GM21786 (cell line): Measurements from ENCODE around the gene KIR3DL2.
"Not testable (repeated sequence)": the region's sequence is repeated elsewhere in the genome, so short reads cannot be mapped to it uniquely, and the experiment has no call there.

Experiments
- ATAC-seq: cut with Tn5 transposase; IDR thresholded peaks from one replicate; pipeline ENCODE4 v1.9.1; 2021; ENCODE audit not compliant: unreplicated experiment

KIR3DL2 gene

DNA sequence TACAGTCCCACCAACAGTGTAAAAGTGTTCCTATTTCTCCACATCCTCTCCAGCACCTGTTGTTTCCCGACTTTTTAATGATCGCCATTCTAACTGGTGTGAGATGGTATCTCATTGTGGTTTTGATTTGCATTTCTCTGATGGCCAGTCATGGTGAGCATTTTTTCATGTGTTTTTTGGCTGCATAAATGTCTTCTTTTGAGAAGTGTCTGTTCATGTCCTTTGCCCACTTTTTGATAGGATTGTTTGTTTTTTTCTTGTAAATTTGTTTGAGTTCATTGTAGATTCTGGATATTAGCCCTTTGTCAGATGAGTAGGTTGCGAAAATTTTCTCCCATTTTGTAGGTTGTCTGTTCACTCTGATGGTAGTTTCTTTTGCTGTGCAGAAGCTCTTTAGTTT is 13.2 kb downstream of the KIR3DL2 start:
- not testable (repeated sequence) for ATAC-seq

DNA sequence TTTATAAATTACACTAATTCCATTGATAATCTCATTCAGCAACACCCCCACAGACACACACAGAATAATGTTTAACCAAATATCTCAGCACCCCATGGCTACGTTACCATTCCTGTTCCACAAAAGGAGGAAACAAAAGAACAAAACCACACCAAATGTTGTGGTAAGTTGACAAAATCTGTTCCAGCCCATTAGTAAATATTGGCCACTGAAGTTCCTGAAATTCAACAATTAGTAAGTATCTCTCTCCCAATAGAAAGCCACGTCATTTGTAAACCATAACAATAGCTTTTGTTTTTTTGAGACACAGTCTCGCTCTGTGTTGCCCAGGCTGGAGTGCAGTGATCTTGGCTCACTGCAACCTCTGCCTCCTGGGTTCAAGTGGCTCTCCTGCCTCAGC is 21.5 kb downstream of the KIR3DL2 start:
- ATAC-seq = no peak

DNA sequence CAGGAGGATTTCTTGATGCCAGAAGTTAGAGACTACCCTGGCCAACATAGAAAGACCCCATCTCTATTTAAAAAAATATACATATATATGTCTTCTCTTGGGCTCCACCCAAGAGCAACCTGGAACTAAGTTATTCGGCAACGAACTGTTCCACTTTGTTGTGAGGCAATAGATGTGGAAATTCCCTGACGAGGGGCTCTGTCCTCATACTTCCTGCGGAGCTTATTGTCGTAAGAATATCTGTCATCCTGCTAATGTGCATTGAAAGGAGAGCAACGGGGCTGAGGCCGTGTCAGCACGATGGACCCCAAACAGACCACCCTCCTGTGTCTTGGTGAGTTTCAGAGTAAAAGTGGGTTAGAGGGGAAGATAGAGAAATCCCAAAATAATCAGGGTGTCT is 23.7 kb downstream of the KIR3DL2 start, which contains the start of gene FCAR:
TSS of gene FCAR (plus strand) at position 246 of the 400 bp plus-strand sequence. CDS start at position 301, 55 bp downstream.
- ATAC-seq = no peak

DNA sequence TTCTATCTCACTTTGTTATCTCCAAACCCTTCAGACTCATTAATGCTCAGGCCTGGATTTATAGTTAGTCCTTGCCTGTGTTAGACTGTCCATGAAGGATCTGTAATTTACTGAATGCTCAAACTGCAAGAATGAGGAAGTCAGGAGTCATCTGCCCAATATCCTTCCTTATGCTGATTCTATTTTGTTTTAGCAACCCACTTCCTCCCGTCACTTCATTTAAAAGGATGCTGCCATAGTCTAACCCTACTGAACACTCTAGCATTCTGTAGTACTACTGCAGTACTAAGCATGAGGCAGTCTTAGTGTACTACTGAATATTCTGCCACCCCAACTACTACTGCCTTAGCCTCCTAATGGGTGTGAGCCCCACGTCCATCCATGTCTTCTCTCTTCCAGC is 25.3 kb downstream of the KIR3DL2 start:
- ATAC-seq = no peak

DNA sequence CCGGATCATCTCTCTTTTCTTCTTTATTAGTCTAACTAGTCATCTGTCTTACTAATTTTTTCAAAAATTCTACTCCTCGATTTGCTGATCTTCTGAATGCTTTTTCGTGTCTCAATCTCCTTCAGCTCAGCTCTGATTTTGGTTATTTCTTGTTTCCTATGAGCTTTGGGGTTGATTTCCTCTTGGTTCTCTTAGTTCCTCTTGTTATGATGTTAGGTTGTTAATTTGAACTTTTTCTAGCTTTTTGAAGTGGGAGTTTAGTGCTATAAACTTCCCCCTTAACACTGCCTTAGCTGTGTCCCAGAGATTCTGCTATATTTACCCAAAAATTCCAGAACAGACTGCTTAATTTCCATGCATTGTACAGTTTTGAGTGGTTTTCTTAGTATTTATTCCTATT is 27.2 kb downstream of the KIR3DL2 start:
- no peak for ATAC-seq

DNA sequence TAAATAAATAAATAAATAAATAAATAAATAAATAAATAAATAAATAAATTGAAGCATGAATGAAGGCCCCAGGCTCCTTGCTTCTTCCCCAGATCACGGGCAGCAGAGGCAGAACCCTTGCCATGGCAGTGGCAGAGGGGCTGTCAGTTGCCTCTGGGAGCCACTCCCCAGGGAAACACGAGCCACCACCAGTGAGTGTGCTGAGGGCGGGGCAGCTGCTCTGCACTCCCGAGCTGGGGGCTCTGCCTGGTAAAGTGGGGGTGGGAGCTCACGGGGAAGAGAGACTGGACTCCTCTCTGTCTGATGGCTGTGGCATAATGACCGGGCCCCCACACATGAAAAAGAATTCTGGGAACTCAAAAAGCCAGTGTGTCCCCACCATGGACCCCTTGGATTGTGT is 31.6 kb downstream of the KIR3DL2 start:
- no peak for ATAC-seq

DNA sequence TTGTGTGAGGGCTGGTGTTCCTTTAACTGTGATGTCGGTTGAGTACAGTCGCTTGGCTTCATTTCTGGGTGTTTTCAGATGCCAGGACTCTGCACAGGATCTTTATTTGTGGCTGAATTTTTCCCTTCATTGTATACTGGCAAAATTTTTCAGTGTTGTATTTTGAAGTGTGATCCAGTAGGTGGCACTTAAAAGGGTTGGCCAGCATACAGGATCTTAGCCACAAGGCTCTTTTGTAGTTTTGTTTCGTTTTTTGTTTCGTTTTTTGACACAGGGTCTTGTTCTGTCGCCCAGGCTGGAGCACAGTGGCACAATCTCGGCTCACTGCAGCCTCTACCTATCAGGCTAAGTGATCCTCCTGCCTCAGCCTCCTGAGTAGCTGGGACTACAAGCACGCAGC is 32.5 kb downstream of the KIR3DL2 start:
- ATAC-seq = no peak

DNA sequence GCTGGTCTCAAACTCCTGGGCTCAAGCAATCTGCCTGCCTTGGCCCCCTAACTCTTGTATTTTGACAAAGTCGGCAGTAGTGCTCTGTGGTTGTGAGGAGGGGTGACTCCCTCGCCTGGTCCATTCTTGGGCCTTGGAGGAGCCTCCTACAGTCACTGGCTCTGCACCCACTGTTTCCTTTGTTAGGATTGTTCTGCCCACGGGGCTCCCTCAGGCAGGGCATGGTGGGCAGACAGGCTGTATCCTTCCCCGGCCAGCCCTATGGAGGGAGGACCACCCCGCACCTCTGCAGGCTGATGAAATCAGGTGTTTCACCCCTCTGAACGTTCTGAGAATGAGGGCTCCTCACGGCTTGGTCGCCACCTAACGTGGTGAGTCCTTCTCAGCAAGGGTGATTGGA is 33.0 kb downstream of the KIR3DL2 start:
- no peak for ATAC-seq

DNA sequence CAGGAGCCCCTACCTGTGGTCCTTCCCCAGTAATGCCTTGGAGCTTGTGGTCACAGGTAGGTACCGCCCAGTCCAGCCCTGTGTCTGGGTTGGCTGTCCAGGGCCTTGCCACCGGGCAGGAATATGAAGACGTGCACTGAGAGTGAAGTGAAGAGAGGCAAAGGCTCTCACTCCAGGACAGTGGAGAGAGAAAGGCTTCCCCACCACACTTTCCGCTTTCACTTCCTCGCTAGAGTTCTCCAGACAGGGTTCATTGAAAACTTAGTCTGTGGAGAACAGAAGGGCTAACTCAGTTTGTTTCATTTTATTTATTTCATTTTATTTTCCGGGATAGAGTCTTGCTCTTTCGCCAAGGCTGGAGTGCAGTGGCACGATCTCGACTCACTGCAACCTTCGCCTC is 38.0 kb downstream of the KIR3DL2 start:
- ATAC-seq = no peak

DNA sequence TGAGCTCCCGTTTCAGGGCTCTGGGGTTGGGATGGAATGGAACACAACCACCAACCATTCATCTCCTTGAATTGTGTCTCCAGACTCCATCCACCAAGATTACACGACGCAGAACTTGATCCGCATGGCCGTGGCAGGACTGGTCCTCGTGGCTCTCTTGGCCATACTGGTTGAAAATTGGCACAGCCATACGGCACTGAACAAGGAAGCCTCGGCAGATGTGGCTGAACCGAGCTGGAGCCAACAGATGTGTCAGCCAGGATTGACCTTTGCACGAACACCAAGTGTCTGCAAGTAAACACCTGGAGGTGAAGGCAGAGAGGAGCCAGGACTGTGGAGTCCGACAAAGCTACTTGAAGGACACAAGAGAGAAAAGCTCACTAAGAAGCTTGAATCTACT is 39.3 kb downstream of the KIR3DL2 start:
- ATAC-seq = no peak

DNA sequence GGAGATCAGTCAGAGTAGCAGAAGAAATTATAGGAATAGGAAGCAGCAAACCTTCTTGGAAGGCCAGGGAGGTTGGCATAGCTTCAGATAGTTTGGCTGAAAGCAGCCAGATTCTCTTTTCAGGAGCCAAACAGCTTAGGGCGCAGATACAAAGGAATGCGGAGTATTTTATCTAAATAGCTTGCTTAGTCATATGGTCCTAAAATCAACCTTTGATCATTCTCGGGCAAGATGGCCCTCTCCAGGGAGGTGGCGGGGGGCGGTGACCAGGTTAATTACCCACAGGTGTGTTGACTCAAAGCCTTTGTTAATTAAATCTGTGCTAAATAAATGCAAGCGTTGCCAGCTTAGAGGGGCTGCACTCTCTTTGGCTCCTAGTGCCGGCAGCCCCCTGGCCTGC is 43.2 kb downstream of the KIR3DL2 start:
- ATAC-seq = no peak

DNA sequence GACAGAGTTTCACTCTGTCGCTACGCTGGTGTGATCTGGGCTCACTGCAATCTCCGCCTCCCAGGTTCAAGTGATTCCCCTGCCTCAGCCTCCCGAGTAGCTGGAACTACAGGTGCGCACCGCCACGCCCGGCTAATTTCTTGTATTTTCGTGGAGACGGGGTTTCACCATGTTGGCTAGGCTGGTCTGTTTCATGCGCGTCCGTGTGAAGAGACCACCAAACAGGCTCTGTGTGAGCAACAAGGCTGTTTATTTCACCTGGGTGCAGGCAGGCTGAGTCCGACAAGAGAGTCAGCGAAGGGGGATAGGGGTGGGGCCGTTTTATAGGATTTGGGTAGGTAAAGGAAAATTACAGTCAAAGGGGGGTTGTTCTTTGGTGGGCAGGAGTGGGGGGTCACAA is 43.9 kb downstream of the KIR3DL2 start:
- not testable (repeated sequence) for ATAC-seq

DNA sequence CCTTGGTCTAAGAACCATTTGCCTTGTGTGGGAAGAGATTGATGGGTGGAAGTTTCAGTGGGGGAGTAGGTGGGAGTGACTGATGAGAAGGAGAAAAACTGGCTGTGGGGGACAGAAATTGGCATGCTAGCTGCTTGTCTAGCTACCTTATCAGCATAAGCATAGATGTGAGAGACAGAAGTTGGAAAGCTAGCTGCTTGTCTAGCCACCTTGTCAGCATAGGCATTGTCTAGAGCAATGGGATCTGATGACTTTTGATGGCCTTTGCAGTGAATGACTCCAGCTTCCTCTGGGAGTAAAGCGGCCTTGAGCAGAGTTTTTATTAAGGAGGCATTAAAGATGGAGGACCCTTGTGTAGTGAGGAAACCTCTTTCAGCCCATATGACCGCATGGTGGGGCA is 45.8 kb downstream of the KIR3DL2 start:
- no peak for ATAC-seq

DNA sequence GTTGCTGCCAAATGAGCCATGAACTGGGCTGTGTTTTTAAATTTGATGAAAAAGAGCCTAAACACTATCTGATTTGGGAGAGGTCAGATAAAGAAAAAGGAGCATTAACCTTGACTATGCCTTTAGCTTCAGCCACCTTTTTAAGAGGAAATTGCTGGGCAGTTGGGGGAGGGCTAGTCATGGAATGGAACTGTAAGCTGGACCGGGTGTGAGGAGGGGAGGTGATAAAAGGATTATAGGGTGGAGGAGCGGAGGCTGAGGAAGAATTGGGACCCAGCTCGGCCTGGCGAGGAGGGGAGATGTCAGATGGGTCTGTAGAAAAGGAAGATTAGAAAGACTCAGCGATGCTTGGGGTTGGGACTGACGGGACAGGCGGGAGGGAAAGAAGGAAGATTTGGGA is 48.4 kb downstream of the KIR3DL2 start:
- not testable (repeated sequence) for ATAC-seq

DNA sequence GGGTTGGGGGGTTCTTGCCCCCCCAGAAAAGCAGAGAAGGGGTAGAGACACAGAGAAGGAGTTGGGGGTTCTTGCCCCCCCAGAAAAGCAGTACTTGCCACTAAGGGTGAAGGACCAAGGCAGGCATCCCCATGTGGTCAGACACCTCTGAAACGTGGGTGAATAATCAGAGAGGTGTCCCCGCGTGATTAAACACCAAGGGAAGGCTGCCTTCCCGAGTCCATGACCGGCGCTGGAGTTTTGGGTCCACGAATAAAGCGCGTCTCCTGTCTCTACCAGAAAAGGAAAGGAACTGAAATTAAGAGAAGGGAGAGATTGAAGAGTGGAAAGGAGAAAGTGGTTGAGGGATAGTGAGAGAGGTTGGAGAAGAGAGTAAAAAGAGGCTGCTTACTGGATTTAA is 49.4 kb downstream of the KIR3DL2 start:
- ATAC-seq = not testable (repeated sequence)

DNA sequence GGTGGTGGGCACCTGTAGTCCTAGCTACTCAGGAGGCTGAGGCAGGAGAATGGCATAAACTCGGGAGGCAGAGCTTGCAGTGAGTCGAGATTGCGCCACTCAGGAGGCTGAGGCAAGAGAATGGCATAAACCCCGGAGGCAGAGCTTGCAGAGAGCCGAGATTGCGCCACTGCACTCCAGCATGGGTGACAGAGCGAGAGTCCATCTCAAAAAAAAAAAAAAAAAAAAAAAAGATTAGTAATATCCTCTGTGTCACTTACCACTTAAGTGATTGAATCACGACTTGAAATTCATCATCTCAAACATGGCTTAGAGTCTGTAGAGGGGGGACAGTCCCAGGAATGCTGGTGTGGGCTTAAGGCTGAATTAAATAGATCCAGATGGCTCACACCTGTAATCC is 50.9 kb downstream of the KIR3DL2 start:
- not testable (repeated sequence) for ATAC-seq

DNA sequence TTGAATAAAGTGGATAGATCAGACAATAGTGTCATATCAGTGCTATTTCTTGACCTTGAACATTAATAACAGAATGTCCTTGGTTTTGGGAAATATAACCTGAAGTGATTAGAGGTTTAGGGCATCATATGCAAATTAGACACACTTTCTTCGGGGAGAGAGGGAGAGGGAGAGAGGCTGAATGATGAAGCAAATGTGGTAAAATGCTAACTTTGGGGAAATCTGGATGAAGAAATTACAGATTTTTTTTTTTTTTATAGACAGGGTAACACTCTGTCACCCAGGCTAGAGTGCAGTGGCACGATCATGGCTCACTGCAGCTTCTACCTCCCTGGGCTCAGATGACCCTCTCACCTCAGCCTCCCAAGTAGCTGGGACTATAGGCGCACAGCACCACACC is 51.8 kb downstream of the KIR3DL2 start:
- no peak for ATAC-seq

DNA sequence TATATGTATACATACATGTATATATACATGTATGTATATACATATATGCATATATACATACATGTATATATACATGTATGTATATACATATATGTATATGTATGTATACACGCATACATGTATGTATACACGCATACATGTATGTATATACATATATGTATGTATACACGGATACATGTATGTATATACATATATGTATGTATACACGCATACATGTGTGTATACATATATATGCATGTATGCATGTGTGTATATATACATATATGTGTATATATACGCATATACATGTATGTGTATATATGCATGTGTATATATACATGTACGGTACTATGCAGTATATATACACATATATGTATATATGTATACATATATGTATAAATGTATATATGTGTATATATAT is 53.1 kb downstream of the KIR3DL2 start:
- no peak for ATAC-seq

DNA sequence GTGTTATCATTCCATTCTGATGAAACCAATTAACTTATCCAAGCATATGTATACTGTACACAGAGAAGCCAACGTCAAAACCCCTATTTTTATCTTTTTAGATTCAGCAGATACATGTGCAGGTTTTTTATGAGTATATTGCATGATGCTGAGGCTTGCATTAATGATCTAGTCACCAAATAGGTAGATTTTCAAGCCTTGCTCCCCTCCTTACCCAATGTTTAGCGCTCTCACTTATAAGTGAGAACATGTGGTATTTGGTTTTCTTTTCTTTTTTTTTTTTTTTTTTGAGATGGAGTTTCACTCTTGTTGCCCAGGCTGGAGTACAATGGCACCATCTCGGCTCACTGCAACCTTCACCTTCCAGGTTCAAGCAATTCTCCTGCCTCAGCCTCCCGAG is 54.0 kb downstream of the KIR3DL2 start:
- not testable (repeated sequence) for ATAC-seq

DNA sequence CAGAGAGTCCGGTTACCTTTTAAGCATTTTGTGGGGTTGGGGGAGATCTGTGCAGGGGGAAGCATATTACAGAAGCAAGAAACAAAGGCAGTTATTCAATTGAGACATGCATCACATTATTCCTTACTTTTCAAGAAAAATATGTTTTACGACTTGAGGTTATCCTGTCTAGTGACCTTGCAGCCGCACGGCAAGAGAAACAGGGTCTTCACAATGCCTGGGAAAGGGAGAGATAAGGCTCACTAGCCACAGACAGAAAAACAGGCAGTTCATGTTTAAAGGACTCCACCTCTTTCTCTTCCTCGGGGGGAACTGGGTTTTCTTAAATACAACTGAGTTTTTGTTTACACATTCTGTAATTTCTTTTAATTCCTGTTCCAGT is 55.2 kb downstream of the KIR3DL2 start:
- no peak for ATAC-seq

DNA sequence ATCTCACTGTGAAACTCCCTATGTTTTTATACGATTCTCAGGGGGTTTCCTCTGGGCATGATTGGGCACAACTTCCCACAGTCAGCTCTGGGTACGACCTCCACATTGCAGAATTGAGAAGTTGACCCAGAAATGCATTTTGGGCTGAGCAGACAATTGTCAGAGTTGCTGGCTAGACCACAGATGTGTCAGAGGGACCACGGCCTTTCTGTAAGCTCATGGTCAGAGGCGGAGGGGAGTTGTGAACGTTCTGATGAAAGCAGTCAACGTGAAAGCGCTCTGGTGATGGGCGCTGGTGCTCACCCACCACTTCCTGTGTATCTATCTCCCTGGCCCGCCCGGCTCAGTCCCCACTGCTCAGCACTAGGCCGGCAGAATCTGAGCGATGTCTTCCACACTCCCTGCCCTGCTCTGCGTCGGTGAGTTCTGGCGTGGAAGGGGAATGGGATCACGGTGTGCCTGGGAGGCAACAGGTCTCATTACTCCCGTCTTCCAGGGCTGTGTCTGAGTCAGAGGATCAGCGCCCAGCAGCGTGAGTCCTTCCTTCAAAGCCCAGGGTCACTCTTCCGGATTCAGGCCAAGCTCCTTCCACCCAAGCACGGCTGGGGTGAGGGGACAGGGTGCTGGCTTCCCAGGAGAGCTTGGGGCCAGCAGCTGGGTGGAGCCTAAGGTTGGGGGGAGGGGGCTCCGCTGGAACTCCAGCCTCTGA is 55.7 kb downstream of the KIR3DL2 start, which contains the start of gene NCR1:
TSS of gene NCR1 (plus strand) at position 346 of the 709 bp plus-strand sequence. CDS start at position 386, 40 bp downstream.
- no peak for ATAC-seq

DNA sequence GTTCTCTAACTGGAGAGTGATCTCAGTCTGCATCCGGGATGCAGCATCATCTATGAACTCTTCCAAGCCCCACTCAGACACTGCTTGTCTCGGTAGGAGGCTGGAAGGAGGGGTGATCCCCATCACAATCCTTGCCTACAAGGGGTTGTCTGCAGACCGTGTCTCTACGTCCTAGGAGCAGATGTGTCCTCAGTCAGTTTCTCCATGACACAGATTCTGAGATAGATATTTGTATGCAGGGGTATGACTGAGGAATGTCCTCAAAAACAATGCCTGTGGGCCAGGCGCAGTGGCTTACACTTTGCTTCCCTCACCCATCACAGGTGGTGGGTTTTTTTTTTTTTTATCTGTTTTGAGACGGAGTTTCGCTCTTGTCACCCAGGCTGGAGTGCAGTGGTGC is 56.6 kb downstream of the KIR3DL2 start:
- ATAC-seq = no peak

DNA sequence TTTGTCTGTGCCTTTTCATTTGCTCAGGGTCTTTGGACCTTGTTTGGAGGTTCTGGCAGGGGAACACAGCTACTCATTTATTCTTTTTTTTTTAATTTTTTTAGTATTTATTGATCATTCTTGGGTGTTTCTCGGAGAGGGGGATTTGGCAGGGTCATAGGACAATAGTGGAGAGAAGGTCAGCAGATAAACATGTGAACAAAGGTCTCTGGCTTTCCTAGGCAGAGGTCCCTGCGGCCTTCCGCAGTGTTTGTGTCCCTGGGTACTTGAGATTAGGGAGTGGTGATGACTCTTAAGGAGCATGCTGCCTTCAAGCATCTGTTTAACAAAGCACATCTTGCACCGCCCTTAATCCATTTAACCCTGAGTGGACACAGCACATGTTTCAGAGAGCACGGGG is 57.7 kb downstream of the KIR3DL2 start:
- not testable (repeated sequence) for ATAC-seq
